HuH-7.5 (cell line): ENCODE results near the gene PABPN1L.

ENCODE experiments used
- DNase-seq: peaks from one replicate; pipeline ENCODE4 v3.0.0; 2011; ENCODE audit warnings: low spot score

Gene PABPN1L, protein sequence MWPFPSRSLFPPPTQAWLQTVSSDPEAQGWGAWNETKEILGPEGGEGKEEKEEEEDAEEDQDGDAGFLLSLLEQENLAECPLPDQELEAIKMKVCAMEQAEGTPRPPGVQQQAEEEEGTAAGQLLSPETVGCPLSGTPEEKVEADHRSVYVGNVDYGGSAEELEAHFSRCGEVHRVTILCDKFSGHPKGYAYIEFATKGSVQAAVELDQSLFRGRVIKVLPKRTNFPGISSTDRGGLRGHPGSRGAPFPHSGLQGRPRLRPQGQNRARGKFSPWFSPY

DNA sequence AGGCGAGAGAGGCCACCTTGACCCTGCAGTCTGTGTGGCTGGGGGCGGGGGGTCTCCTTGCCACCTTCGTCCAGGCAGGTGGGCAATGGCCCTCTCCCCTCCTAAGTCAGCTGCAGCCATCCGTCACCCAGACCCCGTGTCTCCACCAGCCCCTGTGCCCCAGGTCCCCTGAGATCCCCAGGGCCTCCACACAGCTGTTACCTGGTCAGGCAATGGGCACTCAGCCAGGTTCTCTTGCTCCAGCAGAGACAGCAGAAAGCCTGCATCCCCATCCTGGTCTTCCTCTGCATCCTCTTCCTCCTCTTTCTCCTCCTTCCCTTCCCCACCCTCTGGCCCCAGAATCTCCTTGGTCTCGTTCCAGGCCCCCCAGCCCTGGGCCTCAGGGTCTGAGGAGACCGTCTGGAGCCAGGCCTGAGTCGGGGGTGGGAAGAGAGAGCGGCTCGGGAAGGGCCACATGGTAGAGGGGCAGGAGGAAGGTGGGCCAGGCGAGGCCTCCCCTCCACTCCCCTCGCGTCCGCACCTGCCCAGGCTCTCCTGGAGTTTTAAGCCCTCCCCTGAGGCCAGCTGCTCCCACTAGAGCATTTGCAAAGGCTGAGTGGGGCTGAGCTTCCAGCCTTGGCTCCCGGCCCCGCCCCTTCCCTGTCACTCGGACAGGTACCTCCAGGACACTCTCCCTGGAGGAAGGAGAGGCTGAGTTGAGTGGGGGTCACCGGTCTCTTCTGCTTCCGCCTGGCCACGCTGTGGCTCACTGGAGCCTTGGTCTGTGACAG lies at the start of gene PABPN1L:
TSS of gene PABPN1L (minus strand) at position 510 of the 770 bp plus-strand sequence. CDS start at position 456, 54 bp downstream.
- no peak for DNase-seq

- DNase-seq = no peak
Measured at GRCh38 chr16:88915639-88916327, 49.3 kb upstream of the PABPN1L start.

DNA sequence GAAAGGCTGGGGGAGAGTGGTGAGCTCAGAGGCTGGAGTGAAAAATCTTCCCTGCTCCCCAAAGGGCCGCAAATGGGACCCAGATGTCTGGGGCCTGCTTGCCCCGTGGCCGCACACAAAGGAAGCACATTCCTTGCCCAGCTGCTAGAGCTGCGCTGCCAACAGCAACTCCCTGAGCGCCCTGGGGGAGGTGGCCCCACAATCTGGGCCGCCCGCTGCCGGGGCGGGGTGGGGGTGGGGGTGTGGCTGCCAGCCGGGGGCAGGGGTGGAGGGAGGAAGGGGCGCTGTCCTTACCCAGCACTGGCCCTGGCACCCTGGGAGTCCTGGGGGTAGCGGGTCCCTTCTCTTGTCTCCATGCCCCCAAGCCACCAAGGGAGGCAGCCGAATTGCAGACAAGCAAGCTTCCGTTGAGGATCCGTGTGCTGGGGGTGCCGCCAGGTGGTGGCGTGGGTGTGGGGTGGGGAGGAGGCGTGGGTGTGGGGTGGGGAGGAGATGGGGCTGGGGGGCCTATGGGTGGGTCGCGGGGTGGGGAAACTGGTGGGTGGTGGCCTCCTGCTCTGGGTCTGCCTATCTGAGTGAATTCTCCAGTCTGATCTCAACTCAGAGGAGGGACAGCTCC lies 48.4 kb upstream of the PABPN1L start:
- no peak for DNase-seq

DNA sequence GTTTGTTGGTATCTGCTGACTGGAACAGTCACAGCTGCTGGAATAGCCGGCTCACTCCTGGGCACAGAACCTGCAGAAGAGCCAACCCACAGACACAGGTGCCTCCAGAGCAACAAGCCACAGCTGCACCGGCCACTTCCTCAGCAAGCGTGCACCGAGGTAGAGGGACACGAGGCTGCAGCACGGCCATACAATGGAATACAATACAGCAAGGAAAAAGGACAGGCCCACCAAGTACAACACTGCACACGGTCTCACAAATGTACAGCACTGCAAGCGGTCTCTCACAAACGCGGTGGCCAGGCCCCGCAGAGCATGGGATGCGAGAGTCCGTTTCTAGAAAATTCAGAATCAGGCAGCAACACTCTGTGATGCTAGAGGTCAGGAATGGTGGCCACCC lies 47.4 kb upstream of the PABPN1L start:
- DNase-seq = no peak

DNA sequence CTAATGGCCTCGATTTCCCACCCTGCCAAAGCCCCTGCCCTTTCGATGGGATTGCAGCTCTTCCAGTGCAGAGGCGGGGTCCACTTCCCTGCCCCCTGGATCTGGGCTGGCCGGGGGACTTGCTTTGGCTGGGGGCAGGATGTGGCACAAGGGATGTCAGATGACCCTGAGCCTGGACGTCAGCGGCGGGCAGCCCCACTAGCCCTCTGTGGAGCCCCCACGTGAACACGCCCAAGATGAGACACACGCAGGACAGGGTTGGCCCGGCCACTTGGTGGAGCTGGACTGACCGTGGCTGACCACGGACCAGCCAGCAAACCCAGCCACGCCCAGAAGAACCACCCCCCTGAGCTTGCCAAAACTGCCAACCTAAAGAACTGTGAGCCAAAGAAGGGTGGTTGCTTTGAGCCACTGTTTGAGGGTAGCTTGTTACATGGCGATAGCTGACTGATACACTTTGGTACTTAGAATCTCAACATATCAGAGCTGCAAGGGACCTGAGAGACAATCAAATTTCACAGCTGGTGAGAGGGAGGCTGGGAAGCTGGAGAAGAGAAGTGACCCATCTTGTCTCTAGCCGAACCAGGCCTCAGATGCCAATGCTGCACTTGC lies 46.6 kb upstream of the PABPN1L start:
- DNase-seq = no peak

GRCh38 chr16:88912556-88912955 lies 46.1 kb upstream of the PABPN1L start:
- DNase-seq = no peak

GRCh38 chr16:88911946-88912310 lies 45.5 kb upstream of the PABPN1L start:
- DNase-seq = no peak

DNA sequence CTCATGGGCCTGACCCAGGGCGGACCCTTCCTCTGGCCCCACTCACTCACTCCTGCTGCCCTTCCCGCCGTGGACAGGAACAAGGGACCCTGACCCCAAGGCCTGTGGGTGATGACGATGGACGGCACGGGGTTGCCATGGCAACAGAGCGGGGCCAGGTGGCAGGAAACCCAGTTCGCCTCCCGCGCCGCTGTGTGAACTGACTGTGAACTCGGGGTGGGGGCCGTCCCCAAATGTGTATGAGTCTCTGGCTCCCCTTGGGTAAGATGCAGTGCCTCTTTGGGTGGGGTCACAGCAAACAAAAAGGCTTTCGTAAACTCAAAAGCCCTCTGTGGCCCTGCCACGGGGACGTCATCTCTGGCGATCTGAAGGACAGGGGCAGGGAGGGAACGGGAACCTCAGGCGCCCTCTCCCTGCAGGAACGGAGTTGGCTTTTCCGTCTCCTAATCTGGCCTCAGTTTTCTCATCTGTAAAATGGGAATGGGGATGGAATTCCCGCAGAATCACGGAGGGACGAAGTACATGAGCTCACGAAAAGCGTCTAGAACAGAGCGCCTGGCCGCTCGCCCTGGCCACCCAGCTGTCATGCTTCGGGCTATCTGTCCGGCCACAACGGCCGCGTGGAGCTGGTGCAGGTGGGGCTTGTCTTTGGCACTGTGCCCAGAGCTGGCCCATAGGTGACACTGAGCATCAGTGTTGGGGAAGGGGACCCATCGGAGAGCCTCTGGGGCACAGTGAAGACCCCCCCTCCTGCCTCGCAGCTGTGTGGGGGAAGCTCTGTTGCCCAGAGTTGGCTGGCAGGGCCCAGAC lies 44.9 kb upstream of the PABPN1L start:
- no peak for DNase-seq

- DNase-seq = no peak
Measured at GRCh38 chr16:88910284-88911135, 44.0 kb upstream of the PABPN1L start.

DNA sequence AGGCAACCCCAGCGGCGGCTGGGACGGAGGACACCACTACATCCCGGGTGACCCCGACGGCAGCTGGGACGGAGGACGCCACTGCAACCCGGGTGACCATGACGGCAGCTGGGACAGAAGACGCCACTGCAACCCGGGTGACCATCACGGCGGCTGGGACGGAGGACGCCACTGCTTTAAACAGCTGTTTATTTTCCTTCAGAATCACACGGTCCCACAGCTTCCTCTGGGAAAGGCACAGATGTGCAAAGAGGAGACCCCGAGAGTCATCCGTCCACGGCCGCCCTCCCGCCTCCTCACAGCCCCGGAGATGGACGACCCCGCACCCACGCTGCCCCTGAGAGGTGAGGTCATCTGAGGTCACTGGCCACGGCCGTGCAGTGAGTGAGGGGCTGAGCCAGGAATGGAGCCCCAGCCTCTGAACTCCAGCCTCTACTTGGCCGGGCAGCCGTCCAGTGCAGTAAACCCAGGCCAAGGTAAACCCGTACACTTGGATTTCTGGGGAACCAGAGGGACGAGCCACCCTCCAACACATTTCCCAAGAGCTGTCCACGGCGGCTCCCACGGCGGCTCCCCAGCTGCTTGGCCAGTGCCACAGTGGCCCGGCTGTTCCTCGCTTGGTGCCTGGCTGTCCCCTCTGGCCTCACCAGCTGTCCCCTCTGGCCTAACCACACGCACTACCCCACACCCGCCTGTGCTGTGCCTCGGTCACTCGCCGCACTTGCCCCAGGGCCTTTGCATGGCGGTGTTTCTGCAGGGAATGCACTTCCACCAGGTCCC lies 43.2 kb upstream of the PABPN1L start:
- DNase-seq = no peak

DNA sequence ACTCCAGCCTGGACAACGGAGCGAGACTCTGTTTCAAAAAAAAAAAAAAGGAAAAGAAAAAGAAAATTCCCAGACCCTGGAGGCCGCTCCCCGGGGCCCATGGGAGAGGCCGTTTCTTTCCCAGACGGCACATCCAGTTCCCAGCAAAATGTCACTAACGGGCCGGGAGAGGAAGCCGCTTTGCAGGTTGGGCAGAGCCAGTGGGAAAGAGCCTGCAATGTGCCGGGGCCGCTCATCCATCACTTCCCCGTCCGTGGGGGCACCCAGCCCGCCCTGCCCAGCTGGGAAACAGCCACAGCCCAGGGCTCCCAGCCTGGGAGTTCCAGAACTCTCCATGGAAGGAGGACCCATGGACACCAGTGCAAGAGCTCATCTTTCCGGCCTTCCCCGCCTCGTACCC lies 41.8 kb upstream of the PABPN1L start:
- DNase-seq = no peak

- DNase-seq = no peak
Measured at GRCh38 chr16:88907768-88908167, 41.3 kb upstream of the PABPN1L start.

DNA sequence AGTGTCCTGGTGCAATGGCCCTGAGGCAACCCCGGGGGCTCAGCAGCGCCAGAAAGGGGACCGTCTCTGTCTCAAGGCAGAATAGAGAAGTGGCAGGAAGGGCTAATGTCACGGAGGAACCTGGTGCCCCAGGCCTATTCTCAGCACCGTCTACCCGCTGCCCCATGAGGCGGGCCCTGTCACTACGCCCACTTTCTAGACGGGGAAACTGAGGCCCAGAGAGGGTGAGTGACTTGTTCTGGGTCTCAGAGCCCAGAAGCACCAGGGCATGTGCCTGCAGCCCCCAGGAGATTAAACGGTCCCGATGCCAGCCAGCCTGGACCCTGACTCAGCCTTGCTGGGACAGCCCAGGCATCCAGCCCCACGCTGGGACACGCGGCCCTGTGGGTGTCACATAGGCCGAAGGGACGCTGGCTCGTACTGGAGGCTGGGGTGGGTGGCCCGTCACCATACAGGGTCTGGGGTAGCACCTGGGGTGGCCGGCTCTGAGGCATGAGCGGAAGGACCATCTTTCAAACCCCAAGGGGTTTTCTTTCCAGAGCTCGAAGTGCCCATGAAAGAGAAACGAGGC lies 40.2 kb upstream of the PABPN1L start:
- DNase-seq = no peak

GRCh38 chr16:88906020-88906419 lies 39.6 kb upstream of the PABPN1L start:
- DNase-seq = no peak

DNA sequence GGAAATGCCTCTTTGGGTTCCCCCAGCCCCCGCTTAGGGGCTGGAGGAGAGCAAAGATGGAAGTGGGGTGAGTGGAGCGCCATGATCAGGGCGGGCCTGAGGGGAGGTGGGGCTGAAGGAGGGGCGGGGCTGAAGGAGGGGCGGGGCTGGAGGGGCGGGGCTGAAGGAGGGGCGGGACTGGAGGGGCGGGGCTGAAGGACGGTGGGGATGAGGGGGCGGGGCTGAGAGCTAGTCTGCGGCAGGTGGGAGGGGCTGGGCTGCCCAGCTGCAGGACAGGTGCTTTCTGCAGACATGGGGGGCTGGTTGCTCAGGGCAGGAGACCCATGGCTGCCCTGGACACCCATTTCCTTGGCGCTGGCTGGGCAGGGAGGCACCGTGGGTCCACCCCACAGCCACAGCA lies 39.1 kb upstream of the PABPN1L start:
- DNase-seq = no peak

- no peak for DNase-seq
Measured at GRCh38 chr16:88904676-88905365, 38.4 kb upstream of the PABPN1L start.

DNA sequence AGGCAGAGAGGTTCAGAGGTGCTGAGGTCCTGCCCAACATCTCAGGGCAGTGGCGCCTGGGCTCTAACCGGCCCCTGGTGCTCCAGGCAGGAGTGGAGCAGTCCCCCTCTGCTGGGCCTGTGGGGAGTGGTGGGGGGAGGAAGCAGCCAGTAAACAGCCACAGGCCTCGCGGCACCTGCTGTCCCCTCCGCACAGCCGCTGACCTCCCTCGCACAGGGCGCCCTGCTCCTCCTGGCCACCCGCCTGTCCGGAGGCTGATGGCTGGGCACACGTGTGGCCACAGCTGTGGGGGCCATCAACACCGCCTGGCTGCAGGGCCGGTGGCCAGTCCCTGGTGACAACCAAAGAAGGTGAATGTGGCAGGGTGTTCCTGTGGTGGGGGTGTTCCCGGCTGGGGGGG lies 36.8 kb upstream of the PABPN1L start:
- no peak for DNase-seq

- no peak for DNase-seq
Measured at GRCh38 chr16:88902744-88903143, 36.3 kb upstream of the PABPN1L start.
